Activated effector memory CD4-positive, alpha-beta T cell treated with anti-CD3 and anti-CD28 coated beads, Interleukin-2, amount 50 U/mL, for 16 hours (primary cell): ENCODE data around the gene MRAP.
A peak's percentile ranks its signal among the peaks of the same experiment; 100 is the strongest.

Source experiments
- DNase-seq: peaks from one replicate; pipeline ENCODE4 v3.0.0-alpha.2; 2020

Gene MRAP

GRCh38 chr21:32328595-32328994 lies 29.9 kb downstream of the MRAP start:
- no peak for DNase-seq

GRCh38 chr21:32329331-32329730 lies 30.7 kb downstream of the MRAP start:
- DNase-seq, result peak; percentile 16

- no peak for DNase-seq
Measured at GRCh38 chr21:32329776-32330175, 31.1 kb downstream of the MRAP start.

GRCh38 chr21:32330784-32331311 lies 32.2 kb downstream of the MRAP start:
- peak; percentile 8 for DNase-seq

GRCh38 chr21:32331444-32332305 lies 33.0 kb downstream of the MRAP start:
- peak; percentile 51 for DNase-seq

- no peak for DNase-seq
Measured at GRCh38 chr21:32332463-32332951, 33.9 kb downstream of the MRAP start.

- DNase-seq, result peak; percentile 48
Measured at GRCh38 chr21:32333953-32334673, 35.5 kb downstream of the MRAP start.

- DNase-seq, result peak; percentile 51
Measured at GRCh38 chr21:32334980-32335531, 36.4 kb downstream of the MRAP start.

GRCh38 chr21:32335601-32336575 lies 37.2 kb downstream of the MRAP start:
- peak; percentile 36 for DNase-seq

- DNase-seq, result peak; percentile 56
Measured at GRCh38 chr21:32336711-32337110, 38.1 kb downstream of the MRAP start.

GRCh38 chr21:32337206-32337605 lies 38.6 kb downstream of the MRAP start:
- DNase-seq, result peak; percentile 34

GRCh38 chr21:32338209-32338921 lies 39.7 kb downstream of the MRAP start:
- peak; percentile 49 for DNase-seq

GRCh38 chr21:32340863-32341848 lies 42.5 kb downstream of the MRAP start:
- peak; percentile 13 for DNase-seq

GRCh38 chr21:32346951-32347350 lies 48.3 kb downstream of the MRAP start:
- DNase-seq, result peak; percentile 51

- peak; percentile 46 for DNase-seq
Measured at GRCh38 chr21:32347351-32347750, 48.7 kb downstream of the MRAP start.

- DNase-seq, result peak; percentile 51
Measured at GRCh38 chr21:32347977-32348376, 49.3 kb downstream of the MRAP start.

GRCh38 chr21:32348604-32349332 lies 50.1 kb downstream of the MRAP start:
- no peak for DNase-seq

- peak; percentile 50 for DNase-seq
Measured at GRCh38 chr21:32349333-32349944, 50.8 kb downstream of the MRAP start.
